ENCODE data around the gene ASF1B.

DNA sequence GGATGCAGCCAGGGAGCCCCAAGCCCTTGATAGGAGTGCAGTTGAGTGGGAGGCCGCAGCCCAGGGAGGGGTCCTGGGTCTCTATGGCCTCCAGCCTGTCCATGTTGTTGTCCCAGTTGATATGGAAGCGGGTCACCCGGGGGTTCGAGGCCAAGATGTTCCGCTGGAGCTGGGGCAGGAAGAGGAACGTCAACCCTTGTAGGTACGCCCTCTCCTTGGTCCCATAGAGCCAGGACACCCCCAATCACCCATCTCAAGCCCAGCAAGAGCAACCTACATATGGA, 15.9 kb downstream of the ASF1B start:
- no peak for TF ChIP-seq EP300 (IDR thresholded peaks at IDR 0.05)
- TF ChIP-seq CTCF (IDR thresholded peaks at IDR 0.05), result no peak
